T-cell (primary cell): ENCODE measurements around the gene SRRM3. TPM values are rescaled to one million over a fixed set of nuclear protein-coding genes. Genes with fewer than 3 reads are reported as not detected.

Experiments
- ATAC-seq, 4 experiments: fragments of 200-7000 bp in 3 of 4; fragments of 150-1000 bp in 1 of 4; cut with Tn5 transposase; replicated peaks in 1 of 4; 1 replicate in 3 of 4; 2 replicates in 1 of 4; pipeline ENCODE4 v1.10.0; 2021; ENCODE audit warnings: moderate library complexity in 3 of 4, mild to moderate bottlenecking in 2 of 4, moderate number of reproducible peaks in 1 of 4
- CTCF ChIA-PET, 2 donors: fragments of 300-600 bp; sonication (Branson Sonifier 250); formaldehyde crosslinking; loops; one replicate each; lab custom pipeline; 2022; ENCODE audit warnings: antibody characterized with exemption in 2 of 2; lab: Charles Lee
- POLR2A ChIA-PET, 2 donors: fragments of 300-600 bp; sonication (Branson Sonifier 250); formaldehyde crosslinking; loops; one replicate each; lab custom pipeline; 2022; ENCODE audit warnings: antibody characterized with exemption in 2 of 2; lab: Charles Lee
- DNase-seq, 35 experiments: peaks; one replicate each; pipeline versions ENCODE4 v3.0.0 to v3.0.0-alpha.2; 2013 to 2023
- H3K27ac ChIP-seq: one replicate; pipeline ENCODE4 v1.5.1; 2013; ENCODE audit warnings: low read length
- H3K27me3 ChIP-seq, 2 experiments: replicated peaks in 1 of 2; 1 replicate in 1 of 2; 2 replicates in 1 of 2; pipeline versions ENCODE4 v1.6.1 to v1.7.0; 2013; ENCODE audit warnings: low read length in 1 of 2, mixed read lengths in 1 of 2; ENCODE audit not compliant: control insufficient read depth in 2 of 2, insufficient read depth in 2 of 2; ENCODE audit errors: extremely low read depth in 1 of 2
- H3K36me3 ChIP-seq, 2 donors: 1 replicate in 1 of 2; 2 replicates in 1 of 2; pipeline versions ENCODE4 v1.6.1 to v1.7.0; 2013; ENCODE audit warnings: low read length in 1 of 2; ENCODE audit not compliant: control insufficient read depth in 2 of 2, insufficient read depth in 1 of 2; ENCODE audit errors: extremely low read depth in 1 of 2
- H3K4me1 ChIP-seq, 2 experiments: 1 replicate in 1 of 2; 2 replicates in 1 of 2; pipeline versions ENCODE4 v1.6.1 to v1.7.0; 2013; ENCODE audit warnings: low read length in 2 of 2, mixed read lengths in 1 of 2; ENCODE audit not compliant: insufficient read depth in 2 of 2, control insufficient read depth in 1 of 2; ENCODE audit errors: extremely low read depth in 1 of 2
- H3K4me3 ChIP-seq, 2 donors: 1 replicate in 1 of 2; 2 replicates in 1 of 2; pipeline versions ENCODE4 v1.5.1 to v1.7.0; 2013; ENCODE audit warnings: mild to moderate bottlenecking in 2 of 2, low read length in 1 of 2, moderate library complexity in 1 of 2; ENCODE audit not compliant: control insufficient read depth in 1 of 2; ENCODE audit errors: extremely low read depth in 1 of 2
- H3K9me3 ChIP-seq: 2 replicates; pipeline ENCODE4 v1.7.0; 2013
- H3K27ac Mint-ChIP-seq, 2 donors: one replicate each; pipeline ENCODE4 v1.8.0; 2020 to 2021; ENCODE audit warnings: mild to moderate bottlenecking in 2 of 2, mixed read lengths in 2 of 2
- H3K27me3 Mint-ChIP-seq, 2 donors: one replicate each; pipeline ENCODE4 v1.8.0; 2021 to 2022; ENCODE audit warnings: mixed read lengths in 2 of 2
- H3K36me3 Mint-ChIP-seq: one replicate; pipeline ENCODE4 v1.8.0; 2021; ENCODE audit warnings: mixed read lengths
- H3K4me1 Mint-ChIP-seq, 3 donors: one replicate each; pipeline ENCODE4 v1.8.0; 2020 to 2022; ENCODE audit warnings: mixed read lengths in 3 of 3, mild to moderate bottlenecking in 1 of 3
- H3K4me3 Mint-ChIP-seq, 3 donors: one replicate each; pipeline ENCODE4 v1.8.0; 2020 to 2022; ENCODE audit warnings: mild to moderate bottlenecking in 3 of 3, mixed read lengths in 3 of 3, moderate library complexity in 3 of 3
- H3K9me3 Mint-ChIP-seq, 3 donors: one replicate each; pipeline ENCODE4 v1.8.0; 2020 to 2022; ENCODE audit warnings: mixed read lengths in 3 of 3
- WGBS: methylation state at CpG from one replicate; pipeline ENCODE4 v1.1.5; 2013; ENCODE audit warnings: missing lambda C conversion rate; ENCODE audit not compliant: insufficient coverage; 5-methylcytosine and 5-hydroxymethylcytosine counted together
- total RNA-seq, 35 experiments: library from RNA in 6 of 35; stranded (reverse) in 6 of 35; fragments of 120-200 nt in 1 of 35; gene quantifications; one replicate each; pipeline versions ENCODE4 v1.2.1 to v1.2.4 and lab custom pipeline; 2013 to 2026

The SRRM3 gene
- total RNA-seq, 5 donors from 2014 or later (not counting 1 experiment from before 2014, with no cell fraction given) = not detected

DNA sequence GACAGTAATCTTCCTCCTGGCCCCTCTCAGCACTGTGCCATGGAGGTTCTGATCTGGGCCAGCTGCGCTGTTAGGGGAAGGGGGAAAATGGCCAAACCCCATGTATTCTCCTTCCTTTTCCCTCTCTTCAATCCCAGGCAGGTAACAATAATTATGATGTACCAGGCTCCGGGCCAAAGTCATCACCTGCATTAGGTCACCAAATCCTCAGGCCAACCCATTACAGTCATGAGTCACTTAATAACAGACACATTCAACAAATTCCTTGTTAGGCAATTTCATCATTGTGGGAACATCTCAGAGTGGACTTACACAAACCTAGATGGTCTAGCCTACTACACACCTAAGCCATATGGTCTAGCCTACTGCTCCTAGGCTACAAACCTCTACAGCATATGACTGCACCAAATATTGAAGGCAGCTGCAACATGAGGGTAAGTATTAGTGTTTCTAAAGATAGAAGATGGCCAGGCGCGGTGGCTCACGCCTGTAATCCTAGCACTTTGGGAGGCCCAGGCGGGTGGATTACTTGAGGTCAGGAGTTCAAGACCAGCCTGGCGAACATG lies 98.6 kb downstream of the SRRM3 start:
- H3K36me3 ChIP-seq = no peaks in the 10 kb centered on the region
- H3K27me3 ChIP-seq = peaks cover 0 to 5% of the 10 kb centered on the region in 2 experiments
- DNase-seq (no peak), ATAC-seq (no peak)
- no peak overlapping the region for H3K27ac ChIP-seq
- Mint-ChIP-seq H3K27me3 (no peaks in the 10 kb centered on the region), H3K4me1 (peaks cover 16 to 17% (median 17%) of the 10 kb centered on the region in 3 donors), H3K9me3 (no peaks in the 10 kb centered on the region), H3K4me3 (no peak overlapping the region), H3K27ac (no peak overlapping the region), H3K36me3 (no peaks in the 10 kb centered on the region)
- 84% methylated on average over 4 of the region's 7 CpGs for WGBS
- no peaks in the 10 kb centered on the region for H3K9me3 ChIP-seq
- peaks cover 13 to 28% of the 10 kb centered on the region in 2 experiments for H3K4me1 ChIP-seq
- ChIA-PET POLR2A (no interaction called here), CTCF (no interaction called here)
- no peak overlapping the region for H3K4me3 ChIP-seq

DNA sequence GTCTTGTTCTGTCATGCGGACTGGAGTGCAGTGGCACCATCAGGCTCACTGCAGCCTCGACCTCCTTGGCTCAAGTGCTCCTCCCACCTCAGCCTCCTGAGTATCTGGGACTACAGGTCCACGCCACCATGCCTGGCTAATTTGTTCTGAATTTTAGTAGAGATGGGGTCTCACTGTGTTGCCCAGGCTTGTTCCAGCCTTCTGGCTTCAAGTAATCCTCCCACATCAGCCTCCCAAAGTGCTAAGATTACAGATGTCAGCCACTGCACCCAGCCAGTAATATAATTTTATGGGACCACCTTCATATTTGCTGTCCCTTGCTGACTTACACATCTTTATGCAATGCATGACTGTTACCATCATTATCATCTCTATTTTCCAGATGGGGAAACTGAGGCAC lies 99.3 kb downstream of the SRRM3 start:
- POLR2A ChIA-PET = no interaction called here
- H3K9me3 ChIP-seq = no peaks in the 10 kb centered on the region
- no peak for DNase-seq
- no peak for ATAC-seq
- Mint-ChIP-seq H3K36me3 (no peaks in the 10 kb centered on the region), H3K27me3 (no peaks in the 10 kb centered on the region), H3K4me1 (peaks cover 16 to 17% (median 17%) of the 10 kb centered on the region in 3 donors), H3K27ac (peak overlapping the region in 1 of 2 donors; percentile 22), H3K4me3 (peak overlapping the region in 1 of 3 donors; percentile 34), H3K9me3 (no peaks in the 10 kb centered on the region)
- CTCF ChIA-PET = no interaction called here
- H3K36me3 ChIP-seq = no peaks in the 10 kb centered on the region
- H3K4me1 ChIP-seq = peaks cover 13 to 28% of the 10 kb centered on the region in 2 experiments
- peaks cover 0 to 2% of the 10 kb centered on the region in 2 experiments for H3K27me3 ChIP-seq
- no peak overlapping the region for H3K27ac ChIP-seq
- 100% methylated on average over 2 of the region's 3 CpGs for WGBS
- no peak overlapping the region for H3K4me3 ChIP-seq

DNA sequence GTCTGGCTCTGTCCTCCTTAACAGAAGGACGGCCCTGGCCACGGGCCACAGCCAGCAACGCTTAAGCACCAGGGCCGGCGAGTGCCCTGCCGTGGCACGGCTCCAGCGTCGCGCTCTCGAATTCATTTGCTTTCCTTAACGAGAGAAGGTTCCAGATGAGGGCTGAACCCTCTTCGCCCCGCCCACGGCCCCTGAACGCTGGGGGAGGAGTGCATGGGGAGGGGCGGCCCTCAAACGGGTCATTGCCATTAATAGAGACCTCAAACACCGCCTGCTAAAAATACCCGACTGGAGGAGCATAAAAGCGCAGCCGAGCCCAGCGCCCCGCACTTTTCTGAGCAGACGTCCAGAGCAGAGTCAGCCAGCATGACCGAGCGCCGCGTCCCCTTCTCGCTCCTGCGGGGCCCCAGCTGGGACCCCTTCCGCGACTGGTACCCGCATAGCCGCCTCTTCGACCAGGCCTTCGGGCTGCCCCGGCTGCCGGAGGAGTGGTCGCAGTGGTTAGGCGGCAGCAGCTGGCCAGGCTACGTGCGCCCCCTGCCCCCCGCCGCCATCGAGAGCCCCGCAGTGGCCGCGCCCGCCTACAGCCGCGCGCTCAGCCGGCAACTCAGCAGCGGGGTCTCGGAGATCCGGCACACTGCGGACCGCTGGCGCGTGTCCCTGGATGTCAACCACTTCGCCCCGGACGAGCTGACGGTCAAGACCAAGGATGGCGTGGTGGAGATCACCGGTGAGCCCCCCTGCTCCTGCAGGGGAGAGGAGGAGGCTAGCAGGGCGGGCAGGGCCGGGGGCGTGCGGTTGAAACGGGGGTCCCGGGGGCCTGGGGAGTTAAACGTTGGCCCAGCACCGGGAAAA lies 100.9 kb downstream of the SRRM3 start, which contains the start of gene HSPB1:
TSS of gene HSPB1 (plus strand) at position 327 of the 855 bp plus-strand sequence. CDS start at position 367, 40 bp downstream.
- no peaks in the 10 kb centered on the region for H3K27me3 Mint-ChIP-seq
- H3K27ac Mint-ChIP-seq = peak within 1 kb of the TSS; percentile 91 to 92

DNA sequence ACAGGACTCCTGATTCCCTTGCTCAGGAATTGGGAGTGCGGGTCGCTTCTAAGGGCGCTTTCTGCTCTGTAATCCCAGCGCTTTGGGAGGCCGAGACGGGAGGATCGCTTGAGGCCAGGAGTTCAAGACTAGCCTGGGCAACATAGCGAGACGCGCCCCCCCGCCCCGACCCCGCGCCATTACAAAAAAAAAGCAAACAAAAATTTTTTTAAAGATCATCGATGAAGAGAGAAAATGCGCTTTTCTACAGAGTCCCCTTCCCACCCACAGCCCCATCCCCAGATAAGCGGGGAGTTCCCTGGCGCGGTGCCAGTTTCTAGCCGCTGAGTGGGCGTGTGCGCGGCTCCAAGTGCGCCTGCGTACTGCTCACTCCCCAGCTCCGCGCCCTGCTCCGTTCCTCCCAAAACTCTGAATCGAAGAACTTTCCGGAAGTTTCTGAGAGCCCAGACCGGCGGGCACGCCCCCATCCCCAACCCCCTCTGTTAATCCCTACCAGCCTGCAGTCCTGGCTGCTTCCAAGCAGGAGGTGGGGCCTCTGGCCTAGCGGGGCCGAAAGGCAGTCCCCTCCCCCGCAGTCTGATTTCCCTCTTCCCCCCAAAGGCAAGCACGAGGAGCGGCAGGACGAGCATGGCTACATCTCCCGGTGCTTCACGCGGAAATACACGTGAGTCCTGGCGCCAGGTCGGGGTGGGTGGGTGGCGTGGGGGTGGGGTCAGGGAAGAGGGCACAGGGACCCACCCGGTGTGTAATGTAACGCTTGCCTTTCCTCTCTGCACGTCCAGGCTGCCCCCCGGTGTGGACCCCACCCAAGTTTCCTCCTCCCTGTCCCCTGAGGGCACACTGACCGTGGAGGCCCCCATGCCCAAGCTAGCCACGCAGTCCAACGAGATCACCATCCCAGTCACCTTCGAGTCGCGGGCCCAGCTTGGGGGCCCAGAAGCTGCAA lies 101.8 kb downstream of the SRRM3 start:
- H3K36me3 Mint-ChIP-seq = no peaks in the 10 kb centered on the region
- DNase-seq = peak; percentile 41 to 91 (median 70)
- peak overlapping the region; percentile 91 to 92 for H3K27ac Mint-ChIP-seq
- no peaks in the 10 kb centered on the region for H3K27me3 Mint-ChIP-seq
- peak overlapping the region; percentile 79 for H3K4me3 ChIP-seq
- no peaks in the 10 kb centered on the region for H3K9me3 Mint-ChIP-seq
- POLR2A ChIA-PET = no interaction called here
- CTCF ChIA-PET = interaction anchor here (0.6 to 0.7 kb wide), 3 partner anchors 131 to 809 kb away, joined by 3 to 6 read pairs (median 4); no protein-coding TSS in a partner anchor
- peaks cover 13 to 28% of the 10 kb centered on the region in 2 experiments for H3K4me1 ChIP-seq
- H3K36me3 ChIP-seq = no peaks in the 10 kb centered on the region
- no peaks in the 10 kb centered on the region for H3K27me3 ChIP-seq
- ATAC-seq = peak; percentile 56 to 82 (median 62)
- peaks cover 16 to 17% (median 17%) of the 10 kb centered on the region in 3 donors for H3K4me1 Mint-ChIP-seq
- H3K27ac ChIP-seq = peak overlapping the region; percentile 41
- WGBS = under 1% methylated on average over 33 of the region's 56 CpGs
- peak overlapping the region; percentile 88 to 95 (median 89) for H3K4me3 Mint-ChIP-seq
- no peaks in the 10 kb centered on the region for H3K9me3 ChIP-seq

More for the DNA sequence above, 100.9 kb downstream of the SRRM3 start, which contains the start of gene HSPB1:
- Mint-ChIP-seq H3K9me3 (no peaks in the 10 kb centered on the region), H3K4me3 (peak within 1 kb of the TSS; percentile 88 to 95 (median 89)), H3K4me1 (peaks cover 16 to 17% (median 17%) of the 10 kb centered on the region in 3 donors), H3K36me3 (no peaks in the 10 kb centered on the region)
- peak within 1 kb of the TSS; percentile 79 for H3K4me3 ChIP-seq
- DNase-seq (peak; percentile 28 to 78 (median 55)), ATAC-seq (peak; percentile 51 to 58 (median 53))
- H3K27me3 ChIP-seq = no peaks in the 10 kb centered on the region
- no peaks in the 10 kb centered on the region for H3K9me3 ChIP-seq
- H3K4me1 ChIP-seq = peaks cover 13 to 28% of the 10 kb centered on the region in 2 experiments
- WGBS = under 1% methylated on average over 71 of the region's 75 CpGs
- ChIA-PET CTCF (no interaction called here), POLR2A (interaction anchor here in 1 of 2 donors (0.6 kb wide), 1 partner anchor 254 kb away, joined by 7 read pairs; no protein-coding TSS in a partner anchor)
- H3K27ac ChIP-seq = peak within 1 kb of the TSS; percentile 47
- H3K36me3 ChIP-seq = no peaks in the 10 kb centered on the region

DNA sequence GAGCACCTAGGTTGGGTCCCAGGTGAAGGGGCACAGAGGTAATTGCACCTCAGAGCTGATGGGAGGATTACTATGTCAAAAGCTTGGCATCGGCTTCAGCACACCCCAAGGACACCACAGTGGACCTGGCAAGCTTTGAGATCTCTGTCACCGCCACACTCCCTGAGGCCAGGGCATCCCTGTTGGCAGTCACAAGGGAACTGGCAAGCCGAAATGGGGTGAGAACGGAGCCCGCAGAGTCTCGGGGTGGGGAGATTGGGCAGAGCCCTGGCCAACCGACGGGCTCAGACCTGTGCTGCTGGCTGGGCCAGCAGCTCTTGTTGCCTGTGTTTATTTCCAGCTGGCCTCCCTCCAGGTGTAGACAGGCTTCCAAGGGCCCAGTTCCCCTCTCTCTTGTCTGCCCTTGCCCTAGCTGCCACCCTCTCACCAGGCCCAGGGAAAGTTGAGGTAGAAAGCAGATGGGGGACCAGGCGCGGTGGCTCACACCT lies 103.2 kb downstream of the SRRM3 start:
- no peaks in the 10 kb centered on the region for H3K9me3 ChIP-seq
- 97% methylated on average over 6 of the region's 10 CpGs for WGBS
- no peaks in the 10 kb centered on the region for H3K27me3 ChIP-seq
- no peak overlapping the region for H3K4me3 ChIP-seq
- POLR2A ChIA-PET = no interaction called here
- peak overlapping the region; percentile 39 to 92 for H3K27ac Mint-ChIP-seq
- H3K4me3 Mint-ChIP-seq = peak overlapping the region in 2 of 3 donors; percentile 37 to 95
- H3K4me1 Mint-ChIP-seq = peaks cover 16 to 17% (median 17%) of the 10 kb centered on the region in 3 donors
- H3K27ac ChIP-seq = no peak overlapping the region
- H3K36me3 Mint-ChIP-seq = no peaks in the 10 kb centered on the region
- H3K9me3 Mint-ChIP-seq = no peaks in the 10 kb centered on the region
- CTCF ChIA-PET = interaction anchor here (0.9 to 1.2 kb wide), 3 partner anchors 9 kb away, joined by 3 to 6 read pairs (median 5); no protein-coding TSS in a partner anchor
- peaks cover 13 to 28% of the 10 kb centered on the region in 2 experiments for H3K4me1 ChIP-seq
- DNase-seq (no peak), ATAC-seq (no peak)
- H3K27me3 Mint-ChIP-seq = no peaks in the 10 kb centered on the region
- no peaks in the 10 kb centered on the region for H3K36me3 ChIP-seq
